NB4 (cell line): ENCODE measurements around the gene EFNA3.

Experiments used
- CTCF ChIP-seq: IDR thresholded peaks from one replicate; pipeline ENCODE4 v1.5.1; 2012; ENCODE audit warnings: low read depth, low read length
- MAX ChIP-seq: IDR thresholded peaks from 2 replicates; pipeline ENCODE4 v1.6.1; 2011; ENCODE audit warnings: low read depth, low read length
- MYC ChIP-seq: IDR thresholded peaks from 2 replicates; pipeline ENCODE4 v1.6.1; 2011; ENCODE audit warnings: low read depth, low read length
- POLR2A ChIP-seq: IDR thresholded peaks from 2 replicates; pipeline ENCODE4 v1.6.1; 2011; ENCODE audit warnings: mild to moderate bottlenecking; ENCODE audit not compliant: insufficient read length; ENCODE audit errors: extremely low read depth

- TF ChIP-seq MAX (no peak), CTCF (no peak), POLR2A (no peak), MYC (no peak)
Measured at GRCh38 chr1:155099331-155099730, 20.7 kb downstream of the EFNA3 start.
